ENCODE results near the gene THSD7B. TPM values are rescaled to one million over a fixed set of nuclear protein-coding genes. Genes with fewer than 3 reads are reported as not detected.

Gene THSD7B
- polyA plus RNA-seq, 2 of the 4 experiments (the other 2 are of a cell fraction), result not detected

GRCh38 chr2:136801661-136802060 lies 36.3 kb downstream of the THSD7B start:
- Histone ChIP-seq H3K4me1 (no peaks in the 10 kb centered on the region), H3K4me2 (no peak overlapping the region), H3K9me3 (no peaks in the 10 kb centered on the region), H3K4me3 (no peak overlapping the region), H3K27ac (no peak overlapping the region)
- ChIA-PET CTCF (interaction anchor here (1.1 kb wide), 1 partner anchor 10 kb away, joined by 3 read pairs; no protein-coding TSS in a partner anchor), POLR2A (no interaction called here)
- TF ChIP-seq, protein P1, sequence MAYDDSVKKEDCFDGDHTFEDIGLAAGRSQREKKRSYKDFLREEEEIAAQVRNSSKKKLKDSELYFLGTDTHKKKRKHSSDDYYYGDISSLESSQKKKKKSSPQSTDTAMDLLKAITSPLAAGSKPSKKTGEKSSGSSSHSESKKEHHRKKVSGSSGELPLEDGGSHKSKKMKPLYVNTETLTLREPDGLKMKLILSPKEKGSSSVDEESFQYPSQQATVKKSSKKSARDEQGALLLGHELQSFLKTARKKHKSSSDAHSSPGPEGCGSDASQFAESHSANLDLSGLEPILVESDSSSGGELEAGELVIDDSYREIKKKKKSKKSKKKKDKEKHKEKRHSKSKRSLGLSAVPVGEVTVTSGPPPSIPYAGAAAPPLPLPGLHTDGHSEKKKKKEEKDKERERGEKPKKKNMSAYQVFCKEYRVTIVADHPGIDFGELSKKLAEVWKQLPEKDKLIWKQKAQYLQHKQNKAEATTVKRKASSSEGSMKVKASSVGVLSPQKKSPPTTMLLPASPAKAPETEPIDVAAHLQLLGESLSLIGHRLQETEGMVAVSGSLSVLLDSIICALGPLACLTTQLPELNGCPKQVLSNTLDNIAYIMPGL (CRISPR knock-in tag; IDR thresholded peaks at IDR 0.05; ENCODE audit: borderline replicate concordance), result no peak
- TF ChIP-seq POLR2A (IDR thresholded peaks at IDR 0.05; ENCODE audit: low read length) (no peak), PHF8 (IDR thresholded peaks at IDR 0.05; ENCODE audit: borderline replicate concordance, low read depth) (no peak), RCOR1 (IDR thresholded peaks at IDR 0.05; ENCODE audit: low read depth, low read length) (no peak), HES2 (IDR thresholded peaks at IDR 0.05) (no peak), SREBF2 (IDR thresholded peaks at IDR 0.05) (no peak), ZNF302 (CRISPR knock-in tag; IDR thresholded peaks at IDR 0.05) (no peak), BCL3 (IDR thresholded peaks at IDR 0.05) (no peak)
- 17% methylated on average over 4 of the region's 4 CpGs for WGBS (ENCODE audit: missing lambda C conversion rate)
- ATAC-seq, result no peak
- DNase-seq (ENCODE audit: low read depth in 1 of 2, low spot score in 1 of 2), result no peak
- FAIRE-seq, result no peak

- FAIRE-seq (no peak), DNase-seq (ENCODE audit: low read depth in 1 of 2, low spot score in 1 of 2) (no peak), ATAC-seq (no peak)
- Histone ChIP-seq H3K4me1 (no peaks in the 10 kb centered on the region), H3K4me2 (no peak overlapping the region), H3K9me3 (no peaks in the 10 kb centered on the region), H3K4me3 (no peak overlapping the region), H3K27ac (no peak overlapping the region)
- TF ChIP-seq ATOH8 (CRISPR knock-in tag; IDR thresholded peaks at IDR 0.05; ENCODE audit: low read depth) (no peak), MAZ (IDR thresholded peaks at IDR 0.05; ENCODE audit: borderline replicate concordance, low read depth, low read length) (no peak), ESRRA (IDR thresholded peaks at IDR 0.05; ENCODE audit: borderline replicate concordance, low read length) (no peak), FOSB (CRISPR knock-in tag; IDR thresholded peaks at IDR 0.05) (no peak), SREBF2 (IDR thresholded peaks at IDR 0.05) (no peak), NFE2L2 (conservative IDR thresholded peaks at IDR 0.05; ENCODE audit: low read length) (no peak), FOSL2 (IDR thresholded peaks at IDR 0.05) (no peak), FOSL2 (CRISPR knock-in tag; IDR thresholded peaks at IDR 0.05) (no peak), JUNB (IDR thresholded peaks at IDR 0.05) (no peak), HOXA7 (CRISPR knock-in tag; IDR thresholded peaks at IDR 0.05) (no peak), RFX5 (IDR thresholded peaks at IDR 0.05) (no peak), ZSCAN20 (CRISPR knock-in tag; IDR thresholded peaks at IDR 0.05) (no peak), BHLHE40 (IDR thresholded peaks at IDR 0.05; ENCODE audit: low read depth, low read length) (no peak), PHF8 (IDR thresholded peaks at IDR 0.05; ENCODE audit: borderline replicate concordance, low read depth) (no peak), CEBPB (IDR thresholded peaks at IDR 0.05) (no peak)
- TF ChIP-seq, protein P2, sequence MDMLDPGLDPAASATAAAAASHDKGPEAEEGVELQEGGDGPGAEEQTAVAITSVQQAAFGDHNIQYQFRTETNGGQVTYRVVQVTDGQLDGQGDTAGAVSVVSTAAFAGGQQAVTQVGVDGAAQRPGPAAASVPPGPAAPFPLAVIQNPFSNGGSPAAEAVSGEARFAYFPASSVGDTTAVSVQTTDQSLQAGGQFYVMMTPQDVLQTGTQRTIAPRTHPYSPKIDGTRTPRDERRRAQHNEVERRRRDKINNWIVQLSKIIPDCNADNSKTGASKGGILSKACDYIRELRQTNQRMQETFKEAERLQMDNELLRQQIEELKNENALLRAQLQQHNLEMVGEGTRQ (IDR thresholded peaks at IDR 0.05), result no peak
- TF ChIP-seq, protein P3, sequence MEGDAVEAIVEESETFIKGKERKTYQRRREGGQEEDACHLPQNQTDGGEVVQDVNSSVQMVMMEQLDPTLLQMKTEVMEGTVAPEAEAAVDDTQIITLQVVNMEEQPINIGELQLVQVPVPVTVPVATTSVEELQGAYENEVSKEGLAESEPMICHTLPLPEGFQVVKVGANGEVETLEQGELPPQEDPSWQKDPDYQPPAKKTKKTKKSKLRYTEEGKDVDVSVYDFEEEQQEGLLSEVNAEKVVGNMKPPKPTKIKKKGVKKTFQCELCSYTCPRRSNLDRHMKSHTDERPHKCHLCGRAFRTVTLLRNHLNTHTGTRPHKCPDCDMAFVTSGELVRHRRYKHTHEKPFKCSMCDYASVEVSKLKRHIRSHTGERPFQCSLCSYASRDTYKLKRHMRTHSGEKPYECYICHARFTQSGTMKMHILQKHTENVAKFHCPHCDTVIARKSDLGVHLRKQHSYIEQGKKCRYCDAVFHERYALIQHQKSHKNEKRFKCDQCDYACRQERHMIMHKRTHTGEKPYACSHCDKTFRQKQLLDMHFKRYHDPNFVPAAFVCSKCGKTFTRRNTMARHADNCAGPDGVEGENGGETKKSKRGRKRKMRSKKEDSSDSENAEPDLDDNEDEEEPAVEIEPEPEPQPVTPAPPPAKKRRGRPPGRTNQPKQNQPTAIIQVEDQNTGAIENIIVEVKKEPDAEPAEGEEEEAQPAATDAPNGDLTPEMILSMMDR (IDR thresholded peaks at IDR 0.05), result no peak
- ChIA-PET CTCF (no interaction called here), POLR2A (no interaction called here)
- WGBS (ENCODE audit: missing lambda C conversion rate), result 3% methylated on average over 4 of the region's 4 CpGs
Measured at GRCh38 chr2:136809998-136810397, 44.7 kb downstream of the THSD7B start.
